GM19239 (cell line): ENCODE results near the gene PDAP1.
"Not testable (repeated sequence)": the region's sequence is repeated elsewhere in the genome, so short reads cannot be mapped to it uniquely, and the experiment has no call there.

ENCODE experiments used
- DNase-seq: peaks from one replicate; pipeline ENCODE4 v3.0.0; 2011; ENCODE audit warnings: low spot score; ENCODE audit not compliant: insufficient read length
- FAIRE-seq: peaks from 2 replicates; lab custom pipeline; 2011; peaks lifted over from hg19 to GRCh38; lab: Jason Lieb, UNC

Gene PDAP1

DNA sequence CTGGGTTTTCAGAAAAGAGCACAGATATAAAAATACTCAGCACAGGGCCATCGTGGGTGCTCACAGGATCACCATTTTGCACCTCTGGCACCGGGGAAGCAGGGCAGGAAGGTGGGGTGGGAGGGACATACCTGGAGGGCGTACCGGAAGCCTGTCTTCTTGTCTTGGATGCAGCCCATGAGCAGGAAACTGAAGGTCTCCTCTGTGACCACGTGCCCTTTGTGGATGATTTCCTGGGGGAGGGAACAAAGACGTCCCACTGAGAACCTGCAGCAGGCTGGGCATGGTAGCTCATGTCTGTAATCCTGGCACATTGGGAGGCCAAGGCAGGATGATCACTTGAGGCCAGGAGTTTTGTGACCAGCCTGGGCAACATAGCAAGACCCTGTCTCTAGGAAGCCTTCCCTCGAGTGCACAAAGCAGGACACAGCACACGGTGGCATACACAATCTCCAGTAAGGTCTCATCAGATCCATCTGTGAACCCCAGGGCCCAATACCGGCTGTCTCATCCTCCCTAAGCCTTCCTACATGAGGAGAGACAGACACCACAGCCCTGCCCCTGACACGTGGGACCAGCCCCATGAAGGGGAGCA lies 20.7 kb upstream of the PDAP1 start:
- FAIRE-seq, result no peak
- DNase-seq, result no peak

DNA sequence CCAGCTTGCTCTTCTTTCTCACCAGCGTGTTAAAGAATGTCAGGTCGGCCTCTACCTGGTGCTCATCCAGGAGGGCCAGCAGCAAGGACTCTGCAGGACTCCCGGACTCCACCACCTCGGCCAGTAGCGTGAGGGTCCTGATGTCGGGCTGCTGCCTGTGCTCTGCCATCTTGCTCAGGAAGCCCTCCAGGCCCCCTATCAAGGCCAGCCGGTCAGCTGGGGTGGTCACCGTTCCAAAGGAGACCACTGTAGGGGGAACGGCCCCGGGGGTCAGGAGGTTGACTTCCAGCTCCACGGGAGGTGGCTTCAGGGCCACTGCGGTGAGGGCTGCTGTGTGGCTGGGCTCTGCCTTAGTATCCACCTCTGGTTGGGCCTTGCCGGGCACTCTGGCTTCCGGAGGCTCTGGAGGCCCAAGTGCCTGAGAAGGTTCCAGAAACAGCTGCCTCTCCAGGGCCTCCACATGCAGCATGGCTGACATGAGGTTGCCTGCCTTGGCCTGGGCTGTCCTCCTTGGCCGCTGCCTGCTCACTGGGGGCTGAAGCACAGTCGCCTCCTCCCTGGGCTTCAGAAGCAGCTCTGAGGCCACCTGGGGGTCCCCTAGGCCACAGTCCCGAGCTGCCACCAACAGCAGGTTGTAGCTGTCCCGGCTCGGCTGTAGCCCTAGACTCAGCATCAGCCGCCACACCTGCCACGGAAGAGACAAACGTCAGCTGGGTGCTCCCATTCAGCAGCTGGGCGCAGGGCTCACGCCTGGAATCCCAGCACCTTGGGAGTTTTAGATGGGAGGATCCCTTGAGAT lies 16.7 kb upstream of the PDAP1 start:
- DNase-seq (no peak), FAIRE-seq (no peak)

DNA sequence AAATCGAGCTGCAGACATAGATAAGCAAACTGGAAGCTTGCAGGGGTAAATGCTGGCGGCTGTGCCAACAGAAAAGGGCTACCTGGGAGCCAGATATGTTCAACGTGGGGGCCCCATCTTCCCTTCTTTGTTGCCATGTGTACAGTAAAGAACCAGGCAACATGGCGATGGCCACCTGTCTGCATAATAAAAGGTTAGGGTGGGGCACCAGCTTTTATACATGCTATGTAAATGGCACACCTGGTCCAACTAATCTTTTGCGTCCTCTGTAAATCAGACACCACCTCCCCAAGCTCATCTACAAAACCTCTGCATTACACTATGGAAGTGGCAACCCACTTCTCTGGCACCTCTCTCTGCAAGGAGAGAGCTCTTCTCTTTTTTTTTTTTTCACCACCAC lies 14.2 kb upstream of the PDAP1 start:
- no peak for DNase-seq
- no peak for FAIRE-seq

DNA sequence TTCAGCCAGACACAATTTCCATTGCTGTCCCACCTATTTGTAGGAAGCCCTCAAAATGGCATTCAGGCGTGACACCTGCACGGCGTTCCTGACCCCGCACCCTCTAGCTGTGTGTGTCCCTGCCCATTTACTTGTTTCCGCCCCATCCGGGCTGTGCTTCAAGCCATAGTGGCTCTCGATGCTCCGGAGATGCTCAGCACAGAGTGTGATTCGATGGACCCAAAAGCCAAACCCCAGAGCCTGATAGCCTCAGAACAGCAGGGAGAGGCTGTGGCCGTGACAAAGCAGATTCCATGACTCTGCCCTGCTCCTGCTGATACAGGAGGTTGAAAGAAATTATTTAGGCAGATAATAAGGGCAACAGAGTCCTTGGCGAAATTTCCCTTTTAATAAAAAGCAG lies 13.8 kb upstream of the PDAP1 start:
- DNase-seq, result no peak
- no peak for FAIRE-seq

DNA sequence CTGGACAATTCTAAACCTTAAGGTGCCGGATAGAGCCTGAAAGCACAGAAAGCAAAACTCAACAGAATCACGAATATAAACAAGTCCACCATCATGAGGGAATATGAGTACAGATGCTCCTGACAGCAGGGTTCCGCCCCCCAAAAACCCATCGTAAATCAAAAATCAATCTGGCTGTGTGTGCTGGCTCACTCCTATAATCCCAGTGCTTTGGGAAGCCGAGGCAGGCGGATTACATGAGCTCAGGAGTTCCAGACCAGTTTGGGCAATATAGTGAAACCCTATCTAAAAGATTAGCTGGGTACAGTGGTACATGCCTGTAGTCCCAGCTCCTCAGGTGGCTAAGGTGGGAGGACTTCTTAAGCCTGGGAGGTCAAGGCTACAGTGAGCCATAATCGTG lies 12.6 kb upstream of the PDAP1 start:
- FAIRE-seq (no peak), DNase-seq (no peak)

DNA sequence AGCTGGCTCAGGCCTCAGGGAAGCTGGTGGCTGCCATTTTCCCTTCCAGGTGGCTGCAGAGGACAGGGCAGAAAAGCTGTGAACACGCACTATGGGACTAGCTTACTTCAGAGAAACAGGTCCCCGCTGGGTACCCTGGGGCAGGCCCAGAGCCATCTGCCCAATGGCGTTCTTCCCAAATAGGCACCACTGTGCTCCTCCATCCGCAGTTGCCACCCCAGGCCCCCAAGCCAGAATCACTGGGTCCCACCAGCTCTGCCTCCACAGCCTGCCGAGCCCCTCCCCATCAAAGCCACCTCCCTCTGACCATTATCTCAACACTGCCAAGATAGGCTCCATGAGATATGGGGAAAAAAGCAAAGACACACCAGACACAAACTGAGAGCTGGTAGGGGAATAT lies 11.8 kb upstream of the PDAP1 start:
- DNase-seq, result no peak
- no peak for FAIRE-seq

DNA sequence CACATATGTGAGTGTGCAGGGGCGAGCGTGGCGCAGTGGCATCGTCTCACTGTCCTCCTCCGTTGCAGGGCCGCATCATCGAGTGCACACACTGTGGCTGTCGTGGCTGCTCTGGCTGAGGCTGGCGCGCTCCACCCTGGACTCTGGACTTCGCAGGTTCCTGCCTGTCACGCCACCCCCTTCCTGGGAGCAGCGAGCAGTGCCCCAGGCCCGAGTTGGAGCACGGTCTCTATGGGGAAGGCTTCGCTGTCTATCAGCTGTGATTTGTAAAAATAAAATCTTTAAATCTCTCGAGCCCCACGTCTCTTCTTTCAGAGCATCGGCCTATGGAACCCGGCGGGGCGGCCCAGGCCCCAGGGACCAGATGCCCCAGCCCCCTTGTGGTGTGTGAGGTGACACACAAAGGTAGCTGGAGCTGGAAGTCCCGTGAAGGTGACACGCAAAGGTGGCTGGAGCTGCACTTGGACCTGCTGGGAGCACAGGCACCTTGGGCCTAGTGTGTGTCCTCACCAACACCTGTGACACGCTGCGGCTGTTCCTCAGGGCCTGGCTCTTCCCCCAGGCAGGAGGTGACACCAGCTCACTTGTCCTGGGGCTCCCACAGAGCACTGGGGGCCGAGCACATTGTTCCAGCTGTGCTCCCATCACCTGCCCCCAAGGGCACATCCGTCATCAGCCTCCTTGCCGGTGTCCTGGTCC lies 11.1 kb upstream of the PDAP1 start:
- DNase-seq, result no peak
- FAIRE-seq, result no peak

DNA sequence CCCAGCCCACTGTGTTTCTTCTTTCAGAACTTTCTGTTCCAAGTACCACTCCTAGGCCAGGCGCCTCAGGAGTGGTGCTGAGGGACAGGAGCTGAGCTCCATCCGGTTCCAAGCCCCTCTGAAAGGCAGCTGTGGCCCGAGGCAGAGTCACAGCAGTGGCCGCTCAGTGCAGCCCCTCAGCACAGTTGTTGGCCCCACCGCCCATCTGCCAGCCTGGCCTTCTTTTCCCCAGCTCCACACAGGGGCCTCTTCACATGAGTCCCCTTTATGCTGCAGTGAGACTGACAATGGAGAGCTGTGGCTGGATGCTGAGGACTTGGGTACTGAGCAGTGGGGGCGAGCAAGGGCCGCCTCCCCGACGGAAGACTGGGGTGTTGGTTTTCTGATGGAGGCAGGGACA lies 9.9 kb upstream of the PDAP1 start:
- DNase-seq (no peak), FAIRE-seq (no peak)

DNA sequence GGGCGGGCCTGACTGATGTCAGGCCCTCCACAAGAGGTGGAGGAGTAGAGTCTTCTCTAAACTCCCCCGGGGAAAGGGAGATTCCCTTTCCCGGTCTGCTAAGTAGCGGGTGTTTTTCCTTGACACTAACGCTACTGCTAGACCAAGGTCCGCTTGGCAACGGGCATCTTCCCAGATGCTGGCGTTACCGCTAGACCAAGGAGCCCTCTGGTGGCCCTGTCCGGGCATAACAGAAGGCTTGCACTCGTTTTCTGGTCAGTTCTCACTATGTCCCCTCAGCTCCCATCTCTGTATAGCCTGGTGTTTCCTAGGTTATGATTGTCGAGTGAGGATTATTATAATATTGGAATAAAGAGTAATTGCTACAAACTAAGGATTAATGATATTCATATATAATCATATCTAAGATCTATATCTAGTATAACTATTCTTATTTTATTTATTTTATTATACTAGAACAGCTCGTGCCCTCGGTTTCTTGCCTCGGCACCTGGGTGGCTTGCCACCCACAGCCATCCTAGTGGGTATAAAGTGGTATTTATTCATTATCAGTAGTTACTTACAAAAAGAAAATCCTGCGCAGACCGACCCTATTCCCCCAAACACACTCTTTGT lies 7.2 kb upstream of the PDAP1 start:
- DNase-seq, FAIRE-seq: not testable (repeated sequence)

DNA sequence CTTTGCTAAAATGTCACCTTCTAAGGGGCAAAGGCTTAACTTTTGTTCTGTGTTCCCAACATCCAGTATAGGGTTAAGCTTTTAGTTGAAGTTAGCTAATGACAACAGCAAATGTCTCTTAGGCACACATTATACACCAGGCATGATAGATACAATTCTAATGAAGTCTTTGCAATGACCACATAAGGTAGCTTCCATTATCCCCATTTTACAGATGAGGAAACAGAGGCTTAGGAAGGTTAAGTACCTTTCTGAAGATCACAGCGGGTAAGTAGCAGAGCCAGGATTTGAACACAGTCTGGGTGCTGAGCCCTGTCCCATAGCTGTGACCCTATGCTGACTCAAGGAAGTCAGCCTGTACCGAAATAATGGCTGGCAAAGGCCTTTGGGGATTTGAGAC lies 2.2 kb upstream of the PDAP1 start:
- no peak for FAIRE-seq
- DNase-seq, result no peak

DNA sequence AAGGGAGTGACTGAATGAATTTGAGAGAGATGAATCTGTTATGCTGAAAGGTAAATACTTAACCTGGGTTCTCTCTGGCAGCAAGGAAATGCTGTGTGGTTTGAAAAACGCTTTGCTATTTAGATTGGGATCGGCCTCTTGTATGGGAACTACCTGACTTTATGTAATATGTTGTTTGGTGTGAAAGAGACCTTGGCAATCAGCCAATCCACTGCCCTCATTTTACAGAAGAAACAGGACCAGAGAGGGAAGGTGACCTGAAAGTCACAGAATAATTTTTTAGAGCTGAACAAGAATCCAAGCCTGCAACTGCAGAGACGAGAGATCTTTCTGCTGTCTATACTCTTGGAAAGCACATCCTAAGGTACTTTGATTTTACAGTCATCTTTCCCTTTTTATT lies 1.4 kb upstream of the PDAP1 start:
- DNase-seq (no peak), FAIRE-seq (no peak)

DNA sequence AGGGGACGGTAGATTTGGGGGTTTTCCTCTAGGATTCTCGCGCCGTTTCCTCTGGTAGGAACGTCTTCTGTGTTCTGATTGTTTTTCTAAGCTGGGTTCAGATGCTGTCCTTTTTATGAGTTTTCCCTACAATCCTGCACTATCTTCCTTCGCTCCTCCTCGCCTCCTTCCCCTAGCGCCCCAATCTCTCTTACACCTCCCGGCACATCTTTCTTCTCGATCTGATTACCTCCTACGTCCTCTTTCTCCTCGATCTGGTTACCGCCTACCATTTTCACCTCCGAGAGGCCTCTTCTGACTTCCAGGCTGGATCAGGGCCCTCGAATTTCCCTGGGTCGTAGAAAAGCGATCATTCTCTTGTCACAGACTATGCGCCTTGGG lies 785 bp upstream of the PDAP1 start:
- FAIRE-seq, result peak; percentile 40
- no peak for DNase-seq

DNA sequence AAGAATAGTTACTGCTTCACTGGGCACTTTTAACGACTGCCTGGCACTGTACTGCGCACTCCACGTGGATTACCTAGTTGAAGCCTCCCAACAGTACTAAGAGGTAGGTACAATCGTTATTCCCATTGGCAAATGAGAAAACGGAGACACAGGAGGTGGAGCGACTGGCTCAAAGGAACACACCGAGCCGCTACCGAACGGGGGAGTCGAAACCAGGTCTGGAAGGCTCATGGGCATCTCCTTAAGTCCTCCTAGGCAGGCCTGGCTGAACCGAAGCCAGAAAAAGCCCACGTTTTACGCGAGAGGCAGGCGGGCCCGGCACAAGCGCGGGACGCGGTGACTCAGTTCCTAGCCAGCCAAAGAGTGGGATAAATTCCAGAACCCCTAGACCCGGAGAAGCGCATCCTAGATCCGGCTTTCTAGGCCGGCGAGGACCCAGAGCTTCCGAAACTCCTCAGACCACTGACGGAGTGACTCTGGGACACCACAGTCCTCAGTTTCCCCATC lies 472 bp downstream of the PDAP1 start:
- no peak for DNase-seq

DNA sequence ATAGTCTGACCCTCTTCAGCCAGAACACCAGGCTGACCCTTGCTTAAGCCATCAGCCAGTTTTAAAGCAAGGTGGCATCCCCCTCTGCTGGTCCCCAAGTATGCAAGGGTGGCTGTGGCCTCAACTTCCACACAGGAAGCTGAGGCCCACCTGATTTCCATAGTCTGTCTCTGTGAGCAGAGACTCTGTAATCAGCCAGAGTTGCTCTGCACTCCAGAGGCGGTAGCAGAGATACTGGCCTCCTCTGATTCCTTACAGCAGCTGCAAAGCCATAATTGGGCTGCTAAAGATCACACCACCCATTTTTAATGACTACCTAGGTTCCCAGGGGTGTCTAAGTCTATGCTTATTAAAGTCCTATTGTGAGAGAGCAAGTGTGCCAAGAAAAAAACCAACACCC lies 1.8 kb downstream of the PDAP1 start:
- FAIRE-seq, result no peak
- no peak for DNase-seq

More for the DNA sequence above, 472 bp downstream of the PDAP1 start:
- no peak for FAIRE-seq

DNA sequence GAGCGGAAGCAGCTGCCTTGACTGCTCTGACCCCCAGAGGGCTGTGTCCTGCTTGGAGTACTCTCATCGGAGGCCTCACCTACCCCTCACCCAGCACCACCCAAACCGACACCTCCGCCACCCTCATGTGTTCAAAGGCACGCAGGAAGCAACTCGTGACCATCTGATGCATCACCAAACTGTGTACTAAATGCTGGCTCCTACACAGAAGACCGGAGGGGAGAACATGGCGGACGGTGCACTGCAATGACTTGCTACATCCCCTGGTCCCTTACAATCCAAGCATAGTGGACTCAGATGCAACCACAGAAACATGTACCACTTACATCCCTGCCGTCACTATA lies 3.4 kb downstream of the PDAP1 start:
- FAIRE-seq (no peak), DNase-seq (no peak)

DNA sequence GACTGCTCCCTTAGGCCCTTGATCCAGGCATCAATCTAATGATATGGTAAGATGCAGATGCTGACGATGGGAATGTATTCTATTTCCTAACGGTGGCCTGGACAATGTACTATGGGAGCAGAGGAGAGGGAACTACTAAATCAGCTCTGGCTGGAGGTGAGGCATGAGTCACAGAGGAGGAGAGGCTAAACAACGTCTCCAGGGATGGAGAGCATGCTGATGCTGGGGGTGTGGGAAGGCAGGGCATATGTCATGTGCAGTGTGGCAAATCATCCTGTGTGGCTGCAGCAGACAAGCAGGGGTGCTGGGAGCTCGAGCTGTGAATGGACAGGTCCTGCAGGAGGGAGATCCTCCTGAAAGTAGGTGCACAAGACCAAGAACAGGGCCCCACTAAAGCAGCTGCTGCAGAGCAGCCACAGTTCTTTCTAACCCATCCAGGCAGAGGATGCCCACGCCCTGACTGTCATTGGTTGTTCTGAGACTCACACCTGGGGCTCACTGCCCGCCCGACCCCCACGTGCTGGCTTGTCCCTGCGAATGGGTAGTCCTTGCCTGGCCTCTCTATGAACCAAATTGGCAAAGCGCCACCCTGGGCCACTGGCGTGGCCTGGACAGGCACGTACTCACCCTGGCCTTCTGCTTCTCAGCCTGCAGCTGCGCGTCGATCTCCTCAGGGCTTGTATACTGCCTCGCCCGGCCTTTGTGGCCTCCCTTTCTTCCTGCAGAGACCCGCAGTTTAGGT lies 4.0 kb downstream of the PDAP1 start:
- FAIRE-seq (no peak), DNase-seq (no peak)

DNA sequence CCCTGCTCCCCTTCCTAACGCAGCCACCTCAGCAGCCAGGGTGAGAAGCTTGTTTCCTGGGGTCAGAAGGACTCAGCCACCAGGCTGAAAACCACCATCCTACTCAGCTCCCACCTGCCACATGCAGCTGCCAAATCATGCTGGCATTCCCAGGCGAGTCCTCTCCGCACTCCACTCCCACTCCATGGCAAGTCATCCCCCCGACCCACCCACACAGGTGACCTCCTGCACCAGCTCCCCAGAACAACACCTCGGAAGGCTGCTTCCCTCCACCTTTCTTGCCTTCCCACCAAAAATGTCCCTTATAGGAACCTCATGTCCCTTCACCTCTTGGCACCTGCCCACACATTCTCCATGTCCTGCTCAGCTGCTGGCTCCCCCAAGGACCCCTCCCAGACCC lies 4.6 kb downstream of the PDAP1 start:
- no peak for DNase-seq
- no peak for FAIRE-seq

DNA sequence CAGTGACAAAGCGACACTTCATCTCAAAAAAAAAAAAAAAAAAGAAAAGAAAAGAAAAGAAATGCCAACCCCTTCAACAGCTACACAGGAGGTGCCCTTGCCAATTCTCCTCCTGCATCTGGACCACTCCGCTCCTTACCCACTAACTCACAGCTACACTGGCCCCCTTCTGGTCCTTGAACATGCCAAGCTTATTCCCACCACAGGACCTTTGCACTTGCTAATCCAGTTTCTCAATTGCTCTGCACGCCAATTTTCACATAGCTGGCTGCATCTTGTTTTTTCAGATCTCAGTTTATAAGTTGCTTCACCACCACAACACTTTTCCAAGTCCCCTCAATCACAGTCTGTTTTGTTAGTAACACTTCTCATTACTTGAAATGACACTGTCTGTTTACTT lies 5.5 kb downstream of the PDAP1 start:
- FAIRE-seq (no peak), DNase-seq (no peak)

DNA sequence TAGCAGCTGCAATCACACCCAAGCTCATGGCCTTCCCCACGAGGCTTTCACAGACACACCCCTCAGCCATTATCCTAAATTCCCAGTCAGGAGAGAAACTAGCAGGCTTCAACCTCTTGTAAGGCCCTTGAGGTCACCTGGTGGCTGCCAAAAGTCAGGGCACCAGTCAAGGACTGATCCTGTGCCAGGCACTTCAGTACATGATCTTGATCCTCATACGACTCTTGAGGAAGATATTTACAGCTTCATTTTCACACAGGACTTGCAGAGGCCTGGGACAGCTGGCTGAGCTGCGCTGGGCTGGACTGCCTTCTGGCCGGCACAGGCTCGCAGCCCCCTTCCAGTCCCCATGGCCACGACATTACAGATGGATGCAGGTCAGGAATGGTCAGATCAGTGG lies 8.8 kb downstream of the PDAP1 start:
- FAIRE-seq, result no peak
- no peak for DNase-seq

DNA sequence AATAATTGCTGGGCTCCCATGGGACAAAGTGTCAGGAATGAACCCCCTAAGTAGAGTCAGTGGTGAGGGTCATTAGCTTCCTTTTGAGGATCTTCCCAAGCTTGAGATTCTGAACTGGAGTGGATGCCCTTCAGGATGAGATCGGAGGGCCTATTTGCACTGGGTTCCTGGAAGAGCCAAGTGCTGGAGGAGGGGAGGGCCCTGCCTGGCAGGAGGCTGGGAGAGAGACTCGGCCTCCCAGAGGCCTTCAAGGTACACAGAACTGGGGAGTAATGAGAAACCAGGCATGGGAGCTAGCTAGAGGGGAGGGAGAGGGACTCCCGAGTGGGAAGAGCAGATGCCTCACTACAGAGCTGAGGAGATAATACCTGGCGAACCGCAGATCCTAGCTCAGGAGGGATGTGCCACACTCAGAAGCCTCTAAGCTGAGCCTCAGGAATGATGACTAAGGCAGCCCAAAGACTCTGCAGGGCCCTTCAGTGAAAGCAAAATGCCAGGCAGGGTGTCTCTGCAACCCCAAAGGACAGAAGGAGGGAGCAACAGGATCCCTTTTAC lies 9.4 kb downstream of the PDAP1 start:
- FAIRE-seq (no peak), DNase-seq (no peak)
